ENCODE measurements around the gene CCR4. TPM values are rescaled to one million over a fixed set of nuclear protein-coding genes. Genes with fewer than 3 reads are reported as not detected.
"Not testable (repeated sequence)": the region's sequence is repeated elsewhere in the genome, so short reads cannot be mapped to it uniquely, and the experiment has no call there.

Gene CCR4
- total RNA-seq, 3 donors from 2014 or later, result 65.3 to 131 (median 86.3) TPM

GRCh38 chr3:32940726-32941125 lies 10.7 kb upstream of the CCR4 start:
- ATAC-seq (no peak), DNase-seq (no peak)
- no peaks in the 10 kb centered on the region for H3K36me3 Mint-ChIP-seq (ENCODE audit: insufficient read depth)
- no peaks in the 10 kb centered on the region for H3K9me3 Mint-ChIP-seq
- H3K4me1 Mint-ChIP-seq (ENCODE audit: low read depth), result no peaks in the 10 kb centered on the region
- H3K4me3 Mint-ChIP-seq, result no peak overlapping the region
- no peaks in the 10 kb centered on the region for H3K27me3 Mint-ChIP-seq (ENCODE audit: low read depth)

GRCh38 chr3:32945136-32945535 lies 6.3 kb upstream of the CCR4 start:
- no peak for ATAC-seq
- Mint-ChIP-seq H3K4me3 (no peak overlapping the region), H3K27me3 (ENCODE audit: low read depth) (no peaks in the 10 kb centered on the region), H3K9me3 (no peaks in the 10 kb centered on the region), H3K36me3 (ENCODE audit: insufficient read depth) (no peaks in the 10 kb centered on the region), H3K4me1 (ENCODE audit: low read depth) (peaks cover 18% of the 10 kb centered on the region)
- DNase-seq, result no peak

GRCh38 chr3:32945598-32945997 lies 5.8 kb upstream of the CCR4 start:
- not testable (repeated sequence) for H3K27me3 Mint-ChIP-seq (ENCODE audit: low read depth); DNase-seq; H3K9me3 Mint-ChIP-seq; H3K36me3 Mint-ChIP-seq (ENCODE audit: insufficient read depth); H3K4me3 Mint-ChIP-seq; ATAC-seq
- peaks cover 23% of the 10 kb centered on the region for H3K4me1 Mint-ChIP-seq (ENCODE audit: low read depth)

GRCh38 chr3:32946973-32947788 lies 4.3 kb upstream of the CCR4 start:
- H3K4me3 Mint-ChIP-seq, result no peak overlapping the region
- H3K27me3 Mint-ChIP-seq (ENCODE audit: low read depth), result no peaks in the 10 kb centered on the region
- no peaks in the 10 kb centered on the region for H3K36me3 Mint-ChIP-seq (ENCODE audit: insufficient read depth)
- H3K9me3 Mint-ChIP-seq, result no peaks in the 10 kb centered on the region
- ATAC-seq (peak; percentile 6 to 8), DNase-seq (no peak)
- H3K4me1 Mint-ChIP-seq (ENCODE audit: low read depth), result peaks cover 34% of the 10 kb centered on the region

GRCh38 chr3:32947789-32948238 lies 3.6 kb upstream of the CCR4 start:
- peak; percentile 96 for DNase-seq
- H3K4me3 Mint-ChIP-seq, result no peak overlapping the region
- H3K36me3 Mint-ChIP-seq (ENCODE audit: insufficient read depth), result peaks cover 2% of the 10 kb centered on the region
- H3K9me3 Mint-ChIP-seq, result no peaks in the 10 kb centered on the region
- peak; percentile 73 to 80 for ATAC-seq
- H3K4me1 Mint-ChIP-seq (ENCODE audit: low read depth), result peaks cover 38% of the 10 kb centered on the region
- H3K27me3 Mint-ChIP-seq (ENCODE audit: low read depth), result no peaks in the 10 kb centered on the region

GRCh38 chr3:32948625-32949445 lies 2.6 kb upstream of the CCR4 start:
- no peaks in the 10 kb centered on the region for H3K9me3 Mint-ChIP-seq
- H3K36me3 Mint-ChIP-seq (ENCODE audit: insufficient read depth), result peaks cover 11% of the 10 kb centered on the region
- ATAC-seq, result no peak
- H3K27me3 Mint-ChIP-seq (ENCODE audit: low read depth), result no peaks in the 10 kb centered on the region
- H3K4me1 Mint-ChIP-seq (ENCODE audit: low read depth), result peaks cover 47% of the 10 kb centered on the region
- H3K4me3 Mint-ChIP-seq, result no peak overlapping the region
- DNase-seq, result no peak

GRCh38 chr3:32950516-32950915 lies 928 bp upstream of the CCR4 start:
- Mint-ChIP-seq H3K36me3 (ENCODE audit: insufficient read depth) (peaks cover 23% of the 10 kb centered on the region), H3K4me3 (no peak overlapping the region), H3K27me3 (ENCODE audit: low read depth) (no peaks in the 10 kb centered on the region), H3K9me3 (no peaks in the 10 kb centered on the region), H3K4me1 (ENCODE audit: low read depth) (peaks cover 58% of the 10 kb centered on the region)
- no peak for DNase-seq
- no peak for ATAC-seq

GRCh38 chr3:32952369-32953077 lies 1.1 kb downstream of the CCR4 start:
- no peak for DNase-seq
- Mint-ChIP-seq H3K9me3 (no peaks in the 10 kb centered on the region), H3K4me1 (ENCODE audit: low read depth) (peaks cover 64% of the 10 kb centered on the region)

GRCh38 chr3:32954506-32954905 lies 3.1 kb downstream of the CCR4 start:
- H3K36me3 Mint-ChIP-seq (ENCODE audit: insufficient read depth), result peaks cover 27% of the 10 kb centered on the region

More at GRCh38 chr3:32952369-32953077, 1.1 kb downstream of the CCR4 start:
- Mint-ChIP-seq H3K27me3 (ENCODE audit: low read depth) (no peaks in the 10 kb centered on the region), H3K36me3 (ENCODE audit: insufficient read depth) (peaks cover 27% of the 10 kb centered on the region), H3K4me3 (peak overlapping the region; percentile 91)
- ATAC-seq, result peak in 1 of 2 donors; percentile 9

GRCh38 chr3:32956750-32957570 lies 5.5 kb downstream of the CCR4 start:
- DNase-seq (no peak), ATAC-seq (no peak)
- Mint-ChIP-seq H3K9me3 (no peaks in the 10 kb centered on the region), H3K4me1 (ENCODE audit: low read depth) (peaks cover 69% of the 10 kb centered on the region), H3K27me3 (ENCODE audit: low read depth) (no peaks in the 10 kb centered on the region), H3K36me3 (ENCODE audit: insufficient read depth) (peaks cover 27% of the 10 kb centered on the region), H3K4me3 (peak overlapping the region; percentile 72)

More at GRCh38 chr3:32954506-32954905, 3.1 kb downstream of the CCR4 start:
- DNase-seq, result no peak
- no peaks in the 10 kb centered on the region for H3K9me3 Mint-ChIP-seq
- no peaks in the 10 kb centered on the region for H3K27me3 Mint-ChIP-seq (ENCODE audit: low read depth)
- H3K4me1 Mint-ChIP-seq (ENCODE audit: low read depth), result peaks cover 63% of the 10 kb centered on the region
- ATAC-seq, result no peak
- H3K4me3 Mint-ChIP-seq, result peak overlapping the region; percentile 91

- Mint-ChIP-seq H3K4me3 (no peak overlapping the region), H3K4me1 (ENCODE audit: low read depth) (peaks cover 62% of the 10 kb centered on the region), H3K27me3 (ENCODE audit: low read depth) (no peaks in the 10 kb centered on the region), H3K36me3 (ENCODE audit: insufficient read depth) (peaks cover 19% of the 10 kb centered on the region), H3K9me3 (no peaks in the 10 kb centered on the region)
- ATAC-seq, result no peak
- DNase-seq, result no peak
Observed at GRCh38 chr3:32958509-32958908, 7.1 kb downstream of the CCR4 start.

- H3K4me3 Mint-ChIP-seq, result peak overlapping the region; percentile 49
- ATAC-seq (no peak), DNase-seq (no peak)
- H3K36me3 Mint-ChIP-seq (ENCODE audit: insufficient read depth), result peaks cover 17% of the 10 kb centered on the region
- peaks cover 62% of the 10 kb centered on the region for H3K4me1 Mint-ChIP-seq (ENCODE audit: low read depth)
- H3K27me3 Mint-ChIP-seq (ENCODE audit: low read depth), result no peaks in the 10 kb centered on the region
- peaks cover under 1% of the 10 kb centered on the region for H3K9me3 Mint-ChIP-seq
Observed at GRCh38 chr3:32959371-32959770, 7.9 kb downstream of the CCR4 start.

GRCh38 chr3:32960404-32961170 lies 9.1 kb downstream of the CCR4 start:
- peaks cover 10% of the 10 kb centered on the region for H3K9me3 Mint-ChIP-seq
- peaks cover 57% of the 10 kb centered on the region for H3K4me1 Mint-ChIP-seq (ENCODE audit: low read depth)
- H3K4me3 Mint-ChIP-seq, result peak overlapping the region; percentile 35
- DNase-seq (no peak), ATAC-seq (peak; percentile 58 to 69)
- H3K27me3 Mint-ChIP-seq (ENCODE audit: low read depth), result no peaks in the 10 kb centered on the region
- peaks cover 16% of the 10 kb centered on the region for H3K36me3 Mint-ChIP-seq (ENCODE audit: insufficient read depth)
